NCI-H2171 (cell line): Measurements from ENCODE around the gene TMEM109.

Experiments
- DNase-seq: peaks from one replicate; lab custom pipeline; 2025; lab: John Stamatoyannopoulos, UW

The TMEM109 gene, protein sequence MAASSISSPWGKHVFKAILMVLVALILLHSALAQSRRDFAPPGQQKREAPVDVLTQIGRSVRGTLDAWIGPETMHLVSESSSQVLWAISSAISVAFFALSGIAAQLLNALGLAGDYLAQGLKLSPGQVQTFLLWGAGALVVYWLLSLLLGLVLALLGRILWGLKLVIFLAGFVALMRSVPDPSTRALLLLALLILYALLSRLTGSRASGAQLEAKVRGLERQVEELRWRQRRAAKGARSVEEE

GRCh38 chr11:60913793-60914632, at the start of gene TMEM109:
Gene TMEM109, plus strand, starts transcription at chr11:60914158. Its CDS starts 5,536 bp downstream, at chr11:60919694.
- DNase-seq, result peak; percentile 94

DNA sequence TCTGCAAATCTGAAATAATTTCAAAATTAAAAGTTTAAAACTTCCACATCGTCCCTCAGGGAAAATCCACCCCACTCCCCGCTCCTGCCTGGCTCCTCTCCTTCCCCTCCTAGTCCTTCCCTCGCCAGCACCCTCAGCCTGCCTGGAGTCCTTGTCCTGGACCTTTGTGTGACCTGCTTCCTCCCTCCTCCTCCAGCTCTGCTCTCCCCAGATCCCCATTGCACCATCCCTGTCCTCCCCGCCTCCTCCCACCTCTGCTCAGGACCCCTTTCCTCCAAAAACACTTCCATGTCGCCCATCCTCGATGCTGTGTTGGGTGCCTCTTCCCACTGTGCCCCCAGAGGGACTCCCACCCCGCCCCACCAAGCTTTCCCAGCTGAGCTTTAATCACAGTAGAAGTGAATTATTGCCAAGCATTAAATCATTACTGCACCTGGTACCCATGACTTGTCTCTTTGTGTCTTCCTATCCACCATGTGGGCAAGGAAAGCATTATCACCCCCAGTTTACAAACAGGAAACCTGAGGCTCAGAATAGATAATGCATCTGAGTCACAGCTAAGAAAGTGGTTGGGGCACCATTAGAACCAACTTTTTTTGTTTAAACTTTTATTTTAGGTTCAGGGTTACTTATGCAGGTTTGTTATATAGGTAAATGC, 49.0 kb upstream of the TMEM109 start:
- no peak for DNase-seq

GRCh38 chr11:60866911-60867870, 46.8 kb upstream of the TMEM109 start, which contains the start of gene ZP1:
Gene ZP1, plus strand, starts transcription at chr11:60867542. Its CDS starts 20 bp downstream, at chr11:60867562.
- no peak for DNase-seq

- DNase-seq, result no peak
Observed at GRCh38 chr11:60867871-60868681, 45.9 kb upstream of the TMEM109 start.

DNA sequence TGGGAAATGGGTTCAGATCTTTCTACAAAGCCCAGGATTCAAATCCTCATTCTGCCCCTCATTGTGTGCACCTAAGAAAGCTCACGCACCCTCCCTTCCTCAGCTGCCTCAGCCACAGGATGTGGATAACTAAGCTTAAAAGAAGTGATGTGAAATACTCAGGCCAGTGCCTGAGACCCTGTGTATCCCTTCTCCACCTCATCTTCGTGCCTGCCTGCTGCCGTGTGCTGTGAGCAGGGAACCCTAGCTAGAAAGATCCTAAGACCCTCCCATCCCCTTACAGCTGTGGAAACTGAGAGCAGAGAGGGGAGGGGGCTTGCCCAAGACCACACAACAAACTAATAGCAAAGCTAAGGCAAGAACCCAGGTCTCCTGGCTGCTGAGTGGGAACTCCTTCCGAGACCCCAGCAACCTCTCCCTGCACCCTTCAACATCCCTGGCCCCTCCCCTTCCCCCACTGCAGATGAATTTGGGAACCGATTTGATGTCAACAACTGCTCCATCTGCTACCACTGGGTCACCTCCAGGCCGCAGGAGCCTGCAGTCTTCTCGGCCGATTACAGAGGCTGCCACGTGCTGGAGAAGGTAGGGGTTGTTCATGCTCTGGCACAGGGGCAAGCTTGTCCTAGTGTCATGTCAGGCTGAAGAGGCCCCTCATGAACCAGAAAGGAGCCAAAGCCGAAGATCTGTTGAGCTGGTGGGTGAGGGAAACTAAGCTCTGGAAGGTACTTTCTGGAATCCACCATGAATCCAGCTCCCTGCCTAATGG, 45.1 kb upstream of the TMEM109 start:
- DNase-seq, result no peak

GRCh38 chr11:60869451-60869825, 44.5 kb upstream of the TMEM109 start:
- no peak for DNase-seq

GRCh38 chr11:60870276-60870675, 43.7 kb upstream of the TMEM109 start:
- DNase-seq, result peak; percentile 94

DNA sequence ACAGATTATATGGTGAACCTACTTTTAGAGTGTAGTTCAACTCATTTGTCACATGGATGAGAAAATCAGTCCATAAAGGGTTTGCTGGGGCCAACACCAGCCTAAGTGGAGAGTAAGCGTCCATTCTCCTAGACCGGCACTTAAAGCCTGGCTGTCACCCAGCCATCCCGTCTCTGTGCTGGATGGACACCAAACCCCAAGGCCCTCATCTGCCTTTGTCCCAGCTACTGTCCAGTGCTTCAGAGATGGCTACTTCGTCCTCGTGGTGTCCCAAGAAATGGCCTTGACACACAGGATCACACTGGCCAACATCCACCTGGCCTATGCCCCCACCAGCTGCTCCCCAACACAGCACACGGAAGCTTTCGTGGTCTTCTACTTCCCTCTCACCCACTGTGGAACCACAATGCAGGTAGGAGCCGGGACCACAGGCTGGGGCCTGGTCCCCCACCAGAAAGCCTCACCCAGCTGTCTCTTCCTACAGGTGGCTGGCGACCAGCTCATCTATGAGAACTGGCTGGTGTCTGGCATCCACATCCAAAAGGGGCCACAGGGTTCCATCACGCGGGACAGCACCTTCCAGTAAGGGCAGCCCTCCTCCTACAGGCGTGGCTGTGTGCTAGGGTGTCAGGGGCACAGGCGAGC, 43.1 kb upstream of the TMEM109 start:
- DNase-seq, result no peak

DNA sequence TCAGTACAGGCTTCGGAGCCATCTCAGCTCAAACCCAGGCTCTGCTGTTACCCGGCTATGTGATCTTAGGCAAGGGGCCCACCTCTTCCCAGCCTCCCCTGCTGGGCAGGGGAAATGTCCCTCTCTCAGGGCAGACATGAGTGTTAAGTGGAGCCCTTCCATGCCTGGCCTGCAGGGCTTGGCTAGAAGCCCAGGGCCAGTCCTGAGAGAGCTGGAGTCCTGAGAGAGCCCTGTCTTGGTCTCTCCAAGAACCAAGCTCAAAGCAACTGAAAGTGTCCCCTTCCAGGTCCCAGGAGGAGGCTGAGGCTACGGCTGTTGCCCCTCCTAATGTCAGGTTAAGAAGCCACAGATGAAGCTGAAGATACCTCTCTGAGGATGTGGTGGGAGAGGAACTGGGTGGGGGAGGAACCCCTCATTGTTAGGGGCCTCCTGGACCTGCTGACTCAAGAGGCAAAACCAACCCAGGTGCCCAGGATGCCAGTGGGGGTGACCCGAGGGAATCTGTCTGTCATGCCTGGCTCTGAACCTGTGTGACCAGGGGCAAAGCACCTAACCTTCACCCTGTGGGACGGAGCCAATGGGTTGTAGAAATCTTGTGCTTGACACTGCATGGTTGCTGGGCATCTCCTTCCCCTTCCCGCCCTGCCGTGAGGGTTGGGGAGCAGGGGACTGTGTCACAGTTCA, 42.4 kb upstream of the TMEM109 start:
- no peak for DNase-seq

DNA sequence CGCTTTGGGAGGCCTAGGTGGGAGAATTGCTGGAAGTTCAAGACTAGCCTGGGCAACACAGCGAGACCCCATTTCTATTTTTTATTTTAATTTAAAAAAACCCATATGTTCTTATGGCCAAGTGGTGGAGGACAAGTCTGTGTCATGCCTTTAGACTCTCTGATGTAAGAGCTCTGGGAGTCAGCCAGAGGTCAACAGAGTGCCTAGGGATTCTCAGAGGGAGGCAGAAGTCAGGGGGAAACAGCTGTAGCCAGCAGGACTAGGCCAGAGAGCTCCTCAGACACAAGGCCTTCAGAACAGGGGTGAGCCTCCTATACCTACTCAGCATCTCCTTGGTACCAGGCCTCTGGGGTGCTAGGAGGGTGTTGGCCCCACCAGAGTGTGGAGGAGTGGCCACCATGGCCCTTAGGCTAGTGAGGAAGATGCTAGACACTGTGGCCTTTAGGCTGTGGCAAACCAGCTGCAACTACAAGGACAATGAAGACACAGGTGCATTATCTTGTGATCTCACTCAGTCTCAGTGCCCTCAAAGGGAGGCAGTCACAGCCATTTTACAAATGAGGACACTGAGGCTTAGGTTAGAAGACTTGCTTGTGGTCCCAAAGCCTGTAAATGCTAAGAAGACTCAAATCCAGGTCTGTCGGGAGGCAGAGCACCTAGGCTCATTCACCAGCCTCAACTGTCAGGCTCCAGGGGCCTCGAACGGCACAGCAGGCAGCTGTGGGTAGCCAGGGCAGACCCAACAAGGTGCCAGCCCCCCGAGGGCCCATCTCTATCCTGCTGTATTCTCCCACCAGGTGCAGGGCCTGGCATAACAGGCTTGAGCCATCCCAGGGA, 41.6 kb upstream of the TMEM109 start:
- DNase-seq, result no peak

- no peak for DNase-seq
Observed at GRCh38 chr11:60872961-60873524, 40.9 kb upstream of the TMEM109 start.

DNA sequence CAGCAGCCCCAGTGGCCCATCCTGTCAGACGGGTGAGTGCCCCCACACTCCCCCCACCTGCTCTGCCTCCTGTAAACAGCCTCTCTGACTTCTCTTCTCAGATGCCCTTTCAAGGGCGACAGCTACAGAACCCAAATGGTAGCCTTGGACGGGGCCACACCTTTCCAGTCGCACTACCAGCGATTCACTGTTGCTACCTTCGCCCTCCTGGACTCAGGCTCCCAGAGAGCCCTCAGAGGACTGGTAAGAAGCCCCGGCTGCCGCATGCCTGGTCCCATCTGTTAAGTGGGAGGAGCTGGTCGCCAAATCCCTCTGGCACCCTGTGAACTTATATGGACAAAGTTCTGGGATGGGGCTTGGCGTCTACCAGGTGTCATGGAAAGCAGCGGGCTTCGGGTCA, 40.4 kb upstream of the TMEM109 start:
- no peak for DNase-seq

DNA sequence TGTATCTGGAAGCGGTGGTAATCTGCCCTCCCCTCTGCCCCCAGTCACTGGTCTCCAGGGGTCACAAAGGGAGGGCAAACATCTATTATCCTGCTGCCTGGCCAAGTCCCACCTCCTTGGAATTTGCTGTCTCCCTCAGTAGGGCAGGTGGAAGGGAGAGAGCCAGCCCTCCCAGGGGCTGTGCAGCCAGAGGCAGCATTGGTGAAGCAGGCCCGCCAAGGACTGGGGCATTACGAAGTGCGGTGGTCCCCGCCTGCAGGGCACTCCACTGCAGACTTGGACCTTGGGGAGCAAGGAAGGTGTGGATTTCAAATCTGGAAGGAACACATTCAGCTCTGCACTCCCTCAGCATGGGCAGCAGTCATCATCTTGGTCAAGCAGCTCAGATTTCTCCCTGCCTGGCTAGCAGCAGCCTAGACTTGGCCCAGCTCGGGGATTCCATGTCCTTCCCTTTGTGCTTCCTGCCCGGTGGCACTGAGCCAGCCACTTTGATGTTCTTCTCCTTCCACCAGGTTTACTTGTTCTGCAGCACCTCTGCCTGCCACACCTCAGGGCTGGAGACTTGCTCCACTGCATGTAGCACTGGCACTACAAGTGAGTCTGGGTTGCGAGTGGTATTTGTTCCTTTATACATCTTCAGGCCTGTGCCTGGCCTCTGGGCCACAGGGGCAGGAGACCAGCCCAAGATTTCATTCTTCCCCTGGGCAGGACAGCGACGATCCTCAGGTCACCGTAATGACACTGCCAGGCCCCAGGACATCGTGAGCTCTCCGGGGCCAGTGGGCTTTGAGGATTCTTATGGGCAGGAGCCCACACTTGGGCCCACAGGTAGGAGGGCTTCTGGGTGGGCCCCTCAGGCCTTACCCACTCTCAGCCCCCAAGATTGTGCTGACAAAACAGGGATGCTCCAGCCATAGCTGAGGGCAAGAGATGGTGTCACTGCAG, 39.3 kb upstream of the TMEM109 start:
- DNase-seq, result no peak

GRCh38 chr11:60875366-60876167, 38.4 kb upstream of the TMEM109 start:
- no peak for DNase-seq

GRCh38 chr11:60876168-60876485, 37.8 kb upstream of the TMEM109 start:
- DNase-seq, result no peak
